HG03575 (cell line): ENCODE results near the gene ZNF629.

ENCODE experiments used
- ATAC-seq: cut with Tn5 transposase; IDR thresholded peaks from one replicate; pipeline ENCODE4 v1.9.1; 2021; ENCODE audit not compliant: unreplicated experiment, insufficient number of reproducible peaks, low FRiP score; ENCODE audit errors: extremely low read depth

Gene ZNF629

DNA sequence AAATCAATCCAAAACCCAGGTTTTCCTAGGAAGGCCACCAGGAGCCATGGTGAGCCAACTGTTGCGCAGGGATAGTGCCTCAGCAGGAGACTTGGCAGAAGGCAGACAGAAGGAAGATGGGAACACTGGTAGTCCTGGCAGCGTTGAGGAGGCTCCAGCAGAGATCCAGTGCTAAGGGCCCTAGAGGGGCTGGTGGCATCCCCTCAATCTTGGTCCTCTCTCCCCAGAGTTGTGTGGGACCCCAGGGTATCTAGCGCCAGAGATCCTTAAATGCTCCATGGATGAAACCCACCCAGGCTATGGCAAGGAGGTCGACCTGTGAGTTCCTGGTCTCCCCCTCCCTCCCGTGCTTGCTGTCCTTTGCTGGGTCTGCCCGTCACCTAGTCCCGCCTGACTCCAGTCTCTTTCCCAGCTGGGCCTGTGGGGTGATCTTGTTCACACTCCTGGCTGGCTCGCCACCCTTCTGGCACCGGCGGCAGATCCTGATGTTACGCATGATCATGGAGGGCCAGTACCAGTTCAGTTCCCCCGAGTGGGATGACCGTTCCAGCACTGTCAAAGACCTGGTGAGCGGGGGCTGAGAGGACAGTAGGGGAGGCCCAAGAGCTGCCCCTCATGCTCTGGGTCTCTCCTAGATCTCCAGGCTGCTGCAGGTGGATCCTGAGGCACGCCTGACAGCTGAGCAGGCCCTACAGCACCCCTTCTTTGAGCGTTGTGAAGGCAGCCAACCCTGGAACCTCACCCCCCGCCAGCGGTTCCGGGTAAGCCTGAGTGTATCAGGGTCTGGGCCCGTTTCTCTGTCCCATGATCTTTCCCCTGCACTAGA is 30.8 kb downstream of the ZNF629 start:
- ATAC-seq: no peak

DNA sequence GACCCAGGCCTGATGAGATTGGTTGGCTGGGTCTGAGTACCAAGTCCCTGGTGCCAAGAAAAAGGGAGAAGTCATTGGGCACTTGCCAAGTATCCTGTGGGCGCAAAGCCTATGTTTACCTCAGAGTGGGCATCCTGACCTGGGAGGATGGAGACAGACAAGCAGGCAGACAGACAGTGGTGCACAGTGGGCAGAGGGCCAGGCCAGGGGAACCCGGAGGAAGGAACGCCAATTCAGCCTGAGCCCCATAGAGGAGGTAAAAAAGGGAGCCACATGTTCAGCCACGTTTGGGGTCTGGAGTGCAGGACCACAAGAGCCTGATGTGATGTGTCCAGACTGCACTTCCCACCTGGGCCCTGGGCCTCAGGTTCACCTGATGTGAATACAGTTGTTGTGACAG is 33.4 kb downstream of the ZNF629 start:
- no peak for ATAC-seq

DNA sequence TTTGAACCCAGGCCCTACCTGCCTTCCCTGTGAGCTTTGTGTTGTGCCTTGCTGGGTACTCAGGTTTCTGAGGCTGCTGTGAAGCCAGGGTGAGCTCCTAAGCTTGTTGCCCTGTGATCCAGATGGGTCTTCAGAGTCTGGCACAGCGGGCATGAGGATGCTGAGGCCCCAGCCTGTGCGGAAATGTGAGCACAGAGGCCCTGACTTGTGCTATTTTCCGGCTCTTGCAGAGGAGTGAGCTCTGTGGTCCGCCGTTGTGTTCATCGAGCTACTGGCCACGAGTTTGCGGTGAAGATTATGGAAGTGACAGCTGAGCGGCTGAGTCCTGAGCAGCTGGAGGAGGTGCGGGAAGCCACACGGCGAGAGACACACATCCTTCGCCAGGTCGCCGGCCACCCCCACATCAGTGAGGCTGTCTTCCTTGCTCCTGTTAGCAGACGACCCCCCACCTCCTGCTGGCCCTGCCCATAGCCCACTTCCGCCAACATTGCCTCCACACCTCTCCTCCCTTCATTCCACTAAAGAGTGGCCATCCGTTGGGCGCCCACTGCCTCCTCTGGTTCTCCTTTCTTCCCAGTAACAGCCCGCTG is 36.0 kb downstream of the ZNF629 start:
- no peak for ATAC-seq

DNA sequence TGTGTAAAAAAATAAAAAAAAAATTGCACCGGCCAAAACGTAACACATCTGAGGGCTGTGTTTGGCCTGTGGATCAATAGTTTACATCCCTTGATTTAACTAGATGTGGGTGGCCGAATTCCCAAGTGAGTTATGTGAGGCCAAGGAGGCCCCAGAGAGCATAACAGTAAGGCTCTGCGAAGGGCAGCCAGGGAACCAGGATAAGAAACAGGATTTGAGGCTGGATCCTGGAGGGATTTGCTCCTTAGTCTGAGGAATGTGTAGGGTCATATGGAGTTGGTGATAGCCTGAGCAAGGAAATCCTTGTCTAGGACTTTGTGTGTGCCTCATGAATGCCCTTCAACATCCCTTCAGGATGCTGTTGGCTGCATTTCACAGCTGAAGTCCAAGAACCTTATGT is 36.8 kb downstream of the ZNF629 start:
- no peak for ATAC-seq

DNA sequence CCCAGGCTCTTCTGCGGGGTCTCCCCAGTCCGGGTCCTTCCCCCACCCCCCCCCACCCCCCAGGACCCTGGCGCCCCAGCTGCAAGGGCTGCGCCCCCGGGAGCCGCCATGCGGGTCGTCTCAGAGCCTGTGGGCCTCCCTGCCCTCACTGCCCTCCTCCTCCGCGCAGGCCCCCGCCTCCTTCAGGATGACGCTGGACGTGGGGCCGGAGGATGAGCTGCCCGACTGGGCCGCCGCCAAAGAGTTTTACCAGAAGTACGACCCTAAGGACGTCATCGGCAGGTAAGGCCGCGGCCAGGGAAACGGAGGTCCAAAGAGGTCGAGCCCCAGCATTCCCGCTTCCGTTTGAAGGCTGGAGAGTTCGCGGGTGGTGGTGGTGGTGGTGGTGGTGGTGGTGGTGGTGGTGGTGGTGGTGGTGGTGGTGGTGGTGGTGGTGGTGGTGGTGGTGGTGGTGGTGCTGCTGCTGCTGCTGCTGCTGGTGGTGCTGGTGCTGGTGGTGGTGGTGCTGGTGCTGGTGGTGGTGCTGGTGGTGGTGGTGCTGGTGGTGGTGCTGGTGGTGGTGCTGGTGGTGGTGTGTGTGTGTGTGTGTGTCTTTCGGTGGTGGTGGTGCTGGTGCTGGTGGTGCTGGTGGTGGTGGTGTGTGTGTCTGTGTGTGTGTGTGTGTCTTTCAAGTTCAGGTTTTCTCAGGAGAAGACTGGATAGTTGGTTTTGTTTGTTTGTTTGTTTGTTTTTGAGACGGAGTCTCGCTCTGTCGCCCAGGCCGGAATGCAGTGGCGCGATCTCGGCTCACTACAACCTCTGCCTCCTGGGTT is 38.2 kb downstream of the ZNF629 start:
- no peak for ATAC-seq

DNA sequence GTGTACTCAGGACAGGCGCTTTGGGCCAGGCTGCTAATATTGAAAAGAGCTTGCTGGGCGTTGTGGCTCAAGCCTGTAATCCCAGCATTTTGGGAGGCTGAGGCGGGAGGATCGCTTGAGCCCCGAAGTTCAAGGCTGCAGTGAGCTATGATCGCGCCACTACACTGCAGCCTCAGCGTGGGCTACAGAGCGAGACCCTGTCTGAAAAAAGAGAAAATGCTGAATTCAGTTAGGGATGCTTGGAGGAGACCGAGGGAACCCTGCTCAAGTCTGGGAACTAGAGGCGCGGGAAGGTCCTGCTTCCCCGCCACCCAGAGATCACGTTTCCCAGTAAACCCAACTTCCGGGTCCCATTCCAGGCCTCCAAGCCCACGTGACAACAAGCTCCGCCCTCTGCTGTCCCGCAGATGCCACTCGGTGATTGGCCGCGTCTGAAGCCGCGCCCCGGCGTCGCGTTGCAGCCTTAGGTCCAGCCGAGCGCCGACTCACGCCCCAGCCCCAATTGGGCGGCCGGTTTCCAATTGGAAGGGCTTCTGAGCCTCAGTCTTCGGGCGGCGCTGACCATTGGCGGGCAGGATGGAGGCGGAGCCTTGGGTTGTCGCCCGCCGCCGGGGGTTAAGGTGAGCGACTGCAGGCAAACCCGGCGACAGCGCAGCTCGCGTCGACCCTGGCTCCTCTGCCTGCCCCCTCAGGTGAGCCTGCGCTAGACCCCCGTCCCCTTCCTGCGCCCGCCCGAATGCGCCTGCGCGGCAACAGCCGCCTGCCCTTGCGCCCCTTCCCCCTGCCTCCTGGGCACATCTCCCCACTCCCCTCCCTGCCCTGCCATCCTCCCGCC is 39.0 kb downstream of the ZNF629 start, which contains the start of gene PHKG2:
Gene PHKG2 (plus strand): TSS at position 627 of the 835 bp plus-strand sequence. CDS start 396 bp downstream, outside the sequence.
- ATAC-seq: peak; percentile 82

DNA sequence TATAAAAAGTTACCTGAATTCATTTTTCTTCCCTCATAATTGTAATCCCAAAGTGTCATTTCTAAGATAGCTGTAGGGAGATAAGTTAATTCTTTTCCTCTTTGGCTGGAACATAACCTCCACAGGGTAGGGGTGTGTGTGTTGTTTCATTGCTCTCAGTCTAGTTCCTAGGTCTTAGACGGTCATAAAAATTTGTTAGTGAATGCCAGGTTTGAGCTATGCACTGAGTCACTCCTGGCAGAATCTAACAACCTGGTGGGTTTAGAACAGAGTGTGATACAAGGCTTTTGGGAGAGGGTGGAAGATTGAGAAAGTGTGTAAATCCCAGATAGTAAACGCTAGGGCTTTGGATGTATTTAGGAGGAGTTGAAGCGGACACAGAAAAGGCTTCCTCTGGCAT is 39.7 kb downstream of the ZNF629 start:
- no peak for ATAC-seq

DNA sequence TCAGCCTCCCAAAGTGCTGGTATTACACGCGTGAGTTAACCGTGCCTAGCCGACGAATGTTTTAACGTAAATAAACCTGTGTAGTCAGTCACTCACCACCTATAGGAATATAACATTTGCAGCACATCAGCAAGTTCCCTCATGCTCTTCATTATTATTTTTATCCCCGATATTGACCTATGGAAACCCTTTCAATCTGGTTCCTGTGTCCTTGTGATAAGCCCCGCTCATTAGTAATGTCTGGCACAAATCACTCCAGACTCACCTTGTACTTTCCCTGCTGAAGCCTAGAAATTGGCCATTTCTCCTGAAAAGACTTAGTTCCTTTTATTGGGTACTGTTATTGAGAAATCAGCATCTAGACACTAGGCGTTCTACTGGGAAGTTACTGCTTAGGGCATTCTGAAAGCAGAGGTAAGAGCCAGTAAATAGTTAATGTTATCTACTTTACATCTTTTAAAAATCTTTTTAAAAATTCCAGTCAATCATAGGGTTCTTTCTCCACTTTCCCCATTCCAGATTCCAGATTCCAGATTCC is 40.3 kb downstream of the ZNF629 start:
- ATAC-seq: no peak

DNA sequence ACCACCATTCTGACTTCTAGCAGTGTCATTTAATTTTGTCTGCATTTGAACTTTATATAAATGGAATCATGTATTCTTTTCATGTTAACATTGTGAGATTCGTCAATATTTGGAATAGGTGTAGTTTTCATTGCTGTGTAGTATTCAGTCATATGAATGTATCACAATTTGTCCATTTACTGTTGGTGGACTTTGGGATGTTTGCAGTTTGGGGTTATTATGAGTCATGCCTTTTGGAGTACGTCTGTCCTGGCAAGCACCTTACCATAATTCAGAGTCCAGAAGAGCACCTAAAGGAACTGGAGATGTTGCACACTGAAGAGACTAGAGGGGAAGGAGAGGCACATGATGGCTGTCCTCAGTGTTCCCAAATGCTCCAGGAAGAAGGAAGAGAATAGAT is 41.9 kb downstream of the ZNF629 start:
- no peak for ATAC-seq

DNA sequence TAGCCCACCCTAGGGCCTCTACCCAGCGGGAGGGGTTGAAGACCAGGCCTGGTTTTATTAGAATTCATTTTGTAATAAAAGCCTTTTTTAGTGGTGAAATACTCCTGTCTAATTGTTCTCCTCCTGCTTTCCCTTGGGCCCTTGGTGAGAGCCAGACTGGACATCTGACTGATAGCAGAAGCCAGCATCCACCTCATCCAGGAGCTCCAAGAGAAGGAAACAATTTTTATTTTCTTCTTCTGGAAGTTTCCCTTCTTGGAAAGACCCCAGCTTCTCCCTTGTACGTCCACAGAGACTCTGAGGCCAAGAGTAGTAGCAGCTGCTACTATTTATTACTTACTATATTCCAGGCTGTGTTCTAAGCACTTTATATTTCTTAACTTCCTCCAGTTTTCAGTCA is 42.8 kb downstream of the ZNF629 start:
- no peak for ATAC-seq

DNA sequence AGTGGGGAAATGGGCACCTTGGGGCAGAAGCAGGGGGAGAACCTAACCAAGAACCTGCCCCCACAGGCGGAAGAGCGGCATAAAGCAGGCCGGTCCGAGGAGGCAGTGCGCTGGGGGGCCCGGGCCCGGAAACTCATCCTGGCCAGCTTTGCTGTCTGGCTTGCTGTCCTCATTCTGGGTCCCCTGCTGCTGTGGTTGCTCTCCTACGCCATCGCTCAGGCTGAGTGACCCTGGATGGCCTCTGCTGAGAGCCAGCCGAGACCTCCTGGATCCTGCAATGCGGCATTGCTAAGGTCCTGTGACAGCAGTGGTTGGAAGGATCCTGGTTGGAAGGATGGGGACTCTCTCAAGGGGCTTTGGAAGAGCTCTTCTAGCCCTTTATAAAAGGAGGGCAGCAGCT is 43.3 kb downstream of the ZNF629 start:
- no peak for ATAC-seq

DNA sequence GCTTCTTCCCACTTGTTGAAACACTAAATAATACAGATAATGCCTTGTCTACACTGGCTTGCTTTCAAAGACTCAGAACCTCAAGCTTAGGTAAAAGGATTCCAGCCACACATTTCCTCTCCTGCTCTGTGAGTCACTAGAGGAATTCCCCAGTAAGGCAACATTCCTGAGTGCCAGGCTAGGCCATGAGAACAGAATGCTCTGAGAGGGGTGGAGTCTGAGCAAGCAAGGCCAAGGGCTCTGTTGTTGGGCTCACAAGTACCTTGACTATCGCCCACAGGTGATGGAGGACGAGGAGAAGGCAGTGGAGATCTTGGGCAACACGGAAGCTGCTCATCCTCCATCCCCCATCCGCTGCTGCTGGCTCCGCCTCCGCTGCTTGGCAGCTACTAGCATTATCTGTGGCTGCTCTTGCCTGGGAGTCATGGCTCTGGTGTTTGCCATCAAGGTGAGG is 45.5 kb downstream of the ZNF629 start:
- no peak for ATAC-seq

DNA sequence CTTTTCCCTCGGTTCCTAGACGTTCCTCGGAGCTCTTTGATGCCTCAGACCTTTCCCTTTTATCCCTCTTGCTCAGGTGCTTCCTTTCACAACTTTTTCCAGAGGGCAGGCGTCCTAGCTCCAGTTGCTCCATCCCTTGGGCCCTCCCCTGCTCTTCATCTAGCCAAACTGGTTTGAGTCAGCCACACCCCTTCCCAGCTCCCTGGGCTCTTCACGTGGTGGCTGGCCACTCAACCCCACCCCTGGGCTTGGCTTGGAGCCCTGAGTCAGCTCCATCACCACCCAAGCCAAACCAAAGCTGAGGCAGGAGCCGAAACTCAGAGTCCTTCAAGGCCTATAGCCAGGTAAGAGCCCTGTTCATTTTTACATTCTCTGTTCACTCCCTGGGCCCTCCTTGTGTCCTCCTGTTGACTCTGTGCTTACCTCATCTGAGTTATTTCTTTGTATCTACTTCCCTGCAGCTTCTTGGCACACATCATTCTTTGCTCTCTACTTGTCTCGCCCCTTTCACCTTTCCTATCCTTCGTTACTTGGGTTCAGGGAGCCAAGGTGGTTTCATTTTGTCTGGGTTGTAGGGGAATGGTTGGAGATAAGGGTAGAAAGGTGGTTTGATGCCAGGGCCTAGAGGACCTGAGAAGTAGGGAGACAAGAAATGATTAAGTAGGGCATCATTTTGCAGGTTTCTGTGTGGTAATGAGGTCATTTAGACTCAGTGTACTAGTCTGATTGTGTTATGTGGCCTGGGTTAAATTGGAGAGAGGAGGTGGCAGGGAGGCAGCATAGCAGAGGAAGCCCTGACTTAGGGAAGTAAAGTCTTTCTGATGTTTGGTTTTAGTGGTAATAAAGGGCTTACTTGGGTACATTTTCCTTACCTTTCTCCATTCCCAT is 46.4 kb downstream of the ZNF629 start:
- no peak for ATAC-seq

DNA sequence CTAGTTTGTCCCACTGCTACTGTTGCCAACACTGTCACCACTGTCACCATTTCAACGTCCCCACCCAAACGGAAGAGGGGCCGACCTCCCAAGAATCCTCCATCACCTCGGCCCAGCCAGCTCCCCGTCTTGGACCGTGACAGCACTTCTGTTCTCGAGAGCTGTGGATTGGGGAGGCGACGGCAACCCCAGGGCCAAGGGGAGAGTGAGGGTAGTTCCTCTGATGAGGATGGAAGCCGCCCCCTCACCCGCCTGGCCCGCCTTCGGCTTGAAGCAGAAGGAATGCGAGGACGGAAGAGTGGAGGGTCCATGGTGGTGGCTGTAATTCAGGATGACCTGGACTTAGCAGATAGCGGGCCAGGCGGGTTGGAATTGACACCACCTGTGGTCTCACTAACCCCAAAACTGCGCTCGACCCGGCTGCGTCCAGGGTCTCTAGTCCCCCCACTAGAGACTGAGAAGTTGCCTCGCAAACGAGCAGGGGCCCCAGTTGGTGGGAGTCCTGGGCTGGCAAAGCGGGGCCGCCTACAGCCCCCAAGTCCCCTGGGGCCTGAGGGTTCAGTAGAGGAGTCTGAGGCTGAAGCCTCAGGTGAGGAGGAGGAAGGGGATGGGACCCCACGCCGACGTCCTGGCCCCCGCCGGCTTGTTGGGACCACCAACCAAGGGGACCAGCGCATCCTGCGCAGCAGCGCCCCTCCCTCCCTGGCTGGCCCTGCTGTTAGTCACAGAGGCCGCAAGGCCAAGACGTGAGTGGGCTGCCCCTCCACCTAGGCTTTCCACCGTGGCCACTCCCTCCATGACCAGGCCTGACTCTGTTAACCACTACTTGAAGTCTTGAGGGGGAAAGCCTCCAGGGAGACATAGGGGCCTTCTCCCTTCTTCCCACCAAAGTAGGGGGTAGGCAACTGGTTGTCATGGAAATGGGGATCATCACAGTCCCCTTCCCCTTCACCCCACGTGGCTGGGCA is 47.7 kb downstream of the ZNF629 start:
- ATAC-seq: no peak

DNA sequence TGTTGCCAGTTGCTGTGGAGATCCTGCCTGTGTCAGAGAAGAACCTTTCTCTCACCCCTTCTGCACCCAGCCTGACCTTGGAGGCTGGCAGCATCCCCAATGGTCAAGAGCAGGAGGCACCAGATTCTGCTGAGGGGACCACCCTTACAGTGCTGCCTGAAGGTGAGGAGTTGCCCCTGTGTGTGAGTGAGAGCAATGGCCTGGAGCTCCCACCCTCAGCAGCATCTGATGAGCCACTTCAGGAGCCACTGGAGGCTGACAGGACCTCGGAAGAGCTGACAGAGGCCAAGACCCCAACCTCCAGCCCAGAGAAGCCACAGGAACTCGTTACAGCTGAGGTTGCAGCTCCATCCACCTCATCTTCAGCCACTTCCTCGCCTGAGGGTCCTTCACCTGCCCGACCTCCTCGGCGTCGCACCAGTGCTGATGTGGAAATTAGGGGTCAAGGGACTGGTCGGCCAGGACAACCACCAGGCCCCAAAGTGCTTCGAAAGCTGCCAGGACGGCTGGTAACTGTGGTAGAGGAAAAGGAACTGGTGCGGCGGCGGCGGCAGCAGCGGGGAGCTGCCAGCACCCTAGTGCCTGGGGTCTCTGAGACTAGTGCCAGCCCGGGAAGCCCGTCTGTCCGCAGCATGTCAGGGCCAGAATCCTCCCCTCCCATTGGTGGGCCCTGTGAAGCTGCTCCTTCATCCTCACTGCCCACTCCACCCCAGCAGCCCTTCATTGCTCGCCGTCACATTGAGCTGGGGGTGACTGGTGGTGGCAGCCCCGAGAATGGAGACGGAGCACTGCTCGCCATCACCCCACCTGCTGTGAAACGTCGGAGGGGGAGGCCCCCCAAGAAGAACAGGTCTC is 49.0 kb downstream of the ZNF629 start:
- ATAC-seq: no peak
